Stimulated activated CD4-positive, alpha-beta T cell treated with anti-CD3 and anti-CD28 coated beads, Interleukin-1b, Interleukin-23, amount 100 ng/mL, for 24 hours (primary cell): Measurements from ENCODE around the gene INVS.
"Not testable (repeated sequence)": the region's sequence is repeated elsewhere in the genome, so short reads cannot be mapped to it uniquely, and the experiment has no call there.

ENCODE experiments used
- DNase-seq, 4 experiments: peaks; one replicate each; pipeline ENCODE4 v3.0.0-alpha.2; 2020; ENCODE audit warnings: low read depth in 4 of 4, low spot score in 1 of 4

Gene INVS

DNA sequence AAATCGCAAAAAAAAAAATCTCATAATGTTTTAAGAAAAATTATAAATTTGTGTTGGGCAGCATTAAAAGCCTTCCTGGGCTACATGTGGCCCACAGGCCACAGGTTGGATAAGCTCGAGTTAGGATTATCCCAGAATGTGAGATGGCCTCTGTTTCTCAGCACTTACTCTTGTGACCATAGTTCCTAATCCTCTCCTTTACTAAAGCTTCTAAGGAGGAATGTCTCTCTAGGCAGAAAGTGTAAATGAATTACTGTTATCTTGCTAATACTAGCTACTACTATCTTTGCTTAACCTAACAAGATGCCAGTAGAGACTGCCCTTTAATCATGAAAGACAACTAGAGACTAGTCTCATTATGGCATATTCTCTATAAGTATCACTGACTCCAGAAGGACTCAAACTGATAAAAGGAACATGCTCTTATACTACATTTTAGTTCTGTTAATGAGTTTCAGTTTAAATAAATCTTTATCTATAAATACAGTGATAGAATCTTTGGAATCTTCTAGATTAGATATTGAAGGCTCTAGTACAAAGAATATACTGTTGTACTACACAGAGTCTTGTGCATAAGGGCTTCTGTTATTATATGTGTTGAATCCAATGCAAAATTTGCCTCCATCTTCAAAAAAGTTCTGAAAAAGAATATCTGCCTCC lies 13.8 kb downstream of the INVS start:
- DNase-seq = no peak

DNA sequence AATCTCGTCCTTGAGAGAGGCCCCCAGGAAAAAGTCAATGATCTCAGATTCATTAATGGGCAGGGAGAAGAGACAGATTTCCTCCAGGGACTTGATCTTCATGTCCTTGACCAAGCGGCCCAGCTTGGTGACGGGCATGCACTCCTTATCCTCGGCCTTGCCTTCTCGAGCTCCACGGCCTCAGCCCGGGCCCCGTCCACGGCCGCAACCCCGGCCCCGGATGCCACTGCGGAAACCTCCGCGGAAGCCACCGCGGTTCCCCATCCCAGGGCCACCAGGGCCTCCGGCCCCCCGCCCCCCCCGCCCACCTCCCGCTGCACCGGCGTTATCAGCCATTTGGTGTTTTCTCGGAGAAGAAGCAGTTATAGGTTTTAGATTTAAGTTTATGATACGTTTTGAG lies 18.3 kb downstream of the INVS start:
- no peak for DNase-seq

DNA sequence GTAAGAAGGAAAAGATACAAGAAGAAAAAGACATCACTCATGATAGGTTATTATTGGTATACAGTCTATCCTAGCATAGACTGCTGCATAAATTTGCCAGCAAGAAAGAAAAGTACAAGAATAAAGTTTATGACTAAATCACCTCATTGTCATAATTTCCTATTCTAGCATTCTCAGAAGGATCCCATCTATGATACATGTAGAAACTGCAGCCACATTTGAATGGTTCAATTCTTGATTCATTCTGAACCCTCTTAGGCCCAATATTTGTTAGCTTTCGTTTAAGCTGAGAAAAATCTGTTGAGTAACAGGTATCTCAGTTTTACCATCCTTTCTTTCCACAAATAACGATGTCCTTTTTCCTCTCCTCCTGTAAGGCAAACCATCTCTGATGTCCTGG lies 21.2 kb downstream of the INVS start:
- no peak for DNase-seq

DNA sequence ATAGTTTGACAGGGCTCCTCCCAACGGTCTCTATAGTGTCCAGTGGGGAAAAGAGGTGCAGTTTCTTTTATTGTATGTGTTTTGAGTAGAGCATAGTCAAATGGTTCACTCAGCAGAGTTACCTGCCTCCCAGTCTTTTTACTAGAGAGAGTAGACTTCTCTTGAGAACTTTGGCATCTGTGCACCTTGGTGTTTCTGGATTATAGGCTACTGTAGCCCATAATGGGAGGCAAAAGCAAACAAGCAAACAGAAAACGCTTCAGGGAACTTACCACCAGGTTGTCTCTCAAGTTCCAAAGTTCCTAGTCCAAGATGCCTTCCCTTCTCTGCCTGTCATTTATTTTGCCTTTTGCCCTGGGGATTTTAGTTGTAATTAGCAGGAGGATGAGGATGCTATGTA lies 26.2 kb downstream of the INVS start:
- DNase-seq = no peak

DNA sequence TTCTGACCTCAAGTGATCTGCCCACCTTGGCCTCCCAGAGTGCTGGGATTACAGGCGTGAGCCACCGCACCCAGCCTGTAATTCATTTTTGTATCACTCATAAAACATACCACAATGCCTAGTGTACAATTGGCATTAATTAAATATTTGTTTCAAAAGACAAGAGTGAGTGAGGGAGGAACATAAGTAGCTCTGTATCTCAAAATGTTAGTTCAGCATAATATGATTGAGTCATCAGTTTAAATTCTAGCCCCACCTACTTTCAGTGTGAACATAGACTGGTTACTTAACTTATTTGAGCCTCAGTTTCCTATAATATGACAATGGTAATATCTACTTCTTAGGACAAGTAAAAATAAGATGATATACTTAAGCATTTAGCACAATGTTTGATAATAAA lies 26.9 kb downstream of the INVS start:
- no peak for DNase-seq

DNA sequence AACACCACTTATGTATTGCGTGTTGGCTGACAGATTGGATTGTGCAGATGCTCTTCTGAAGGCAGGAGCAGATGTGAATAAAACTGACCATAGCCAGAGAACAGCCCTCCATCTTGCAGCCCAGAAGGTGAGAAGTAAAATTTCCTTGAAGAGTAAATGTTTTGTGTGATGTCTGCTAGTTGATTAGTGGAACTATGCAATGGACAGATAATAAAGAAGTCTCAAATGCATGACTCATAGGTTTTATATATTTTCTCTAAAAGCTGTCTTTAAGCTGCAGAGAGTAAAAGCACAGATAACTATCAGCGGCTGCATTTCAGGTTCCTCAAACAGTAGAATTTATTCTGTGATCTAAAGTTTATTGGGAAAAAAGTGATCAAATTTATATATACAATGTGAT lies 27.4 kb downstream of the INVS start:
- DNase-seq = no peak

DNA sequence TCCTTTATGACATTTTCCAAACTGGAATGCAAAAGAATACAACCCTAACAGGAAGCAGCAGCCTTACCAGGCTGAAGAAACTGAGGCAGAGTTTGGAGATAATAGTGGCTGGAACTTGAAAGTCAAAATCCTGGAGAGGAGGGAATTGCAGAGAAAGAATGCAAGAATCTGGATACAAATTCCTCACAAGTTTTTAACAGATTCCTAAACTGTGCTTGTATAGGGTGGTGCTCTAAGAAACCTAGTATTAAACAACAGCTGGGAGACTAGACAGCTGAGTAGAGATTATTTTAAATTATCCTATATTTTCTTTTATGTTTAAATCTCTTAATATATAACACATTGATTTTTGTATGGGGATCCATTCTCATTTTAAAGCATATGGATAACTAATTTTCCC lies 30.7 kb downstream of the INVS start:
- DNase-seq = no peak

DNA sequence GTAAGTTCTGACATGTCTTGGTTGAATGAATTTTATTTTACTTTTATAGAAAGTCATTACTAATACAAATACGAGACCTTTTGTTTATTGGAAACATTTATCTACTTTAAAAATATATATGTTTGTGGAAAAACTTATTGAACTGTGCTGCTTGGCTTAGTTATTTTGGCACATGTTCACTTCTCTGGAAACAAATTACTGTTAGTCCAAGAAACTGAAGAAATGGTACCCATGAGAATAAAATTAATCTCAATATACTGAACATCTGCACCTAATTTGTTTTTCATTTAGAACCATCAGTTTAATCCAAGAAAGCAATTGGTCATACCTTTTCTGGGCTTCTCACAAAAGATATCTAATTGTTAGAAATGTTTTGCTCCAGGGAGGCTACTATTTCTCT lies 32.2 kb downstream of the INVS start:
- no peak for DNase-seq

DNA sequence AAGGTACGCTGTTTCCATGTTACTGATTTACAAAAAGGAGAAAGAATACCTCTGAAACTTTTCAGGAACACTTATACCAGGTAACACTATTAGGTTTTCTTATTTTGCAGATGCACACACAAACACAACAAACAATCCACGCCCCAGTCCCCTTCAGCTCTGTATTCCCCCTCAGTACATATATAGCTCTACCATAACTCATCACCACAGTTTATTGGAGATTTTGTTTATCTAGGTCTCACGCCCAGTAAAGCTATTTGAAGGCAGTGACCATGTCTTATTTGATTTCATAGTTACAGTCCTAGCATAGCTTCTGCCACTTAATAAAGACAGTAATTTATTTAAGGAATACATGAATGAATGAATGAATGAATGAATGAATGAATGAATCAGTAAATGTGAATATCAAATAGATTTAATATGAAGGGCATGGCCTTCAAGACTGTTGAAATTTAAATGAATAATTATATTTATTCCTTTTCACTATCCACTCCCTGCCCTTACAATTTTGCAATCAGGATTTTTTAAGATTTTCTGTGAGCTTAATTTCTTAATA lies 32.9 kb downstream of the INVS start:
- DNase-seq = no peak

DNA sequence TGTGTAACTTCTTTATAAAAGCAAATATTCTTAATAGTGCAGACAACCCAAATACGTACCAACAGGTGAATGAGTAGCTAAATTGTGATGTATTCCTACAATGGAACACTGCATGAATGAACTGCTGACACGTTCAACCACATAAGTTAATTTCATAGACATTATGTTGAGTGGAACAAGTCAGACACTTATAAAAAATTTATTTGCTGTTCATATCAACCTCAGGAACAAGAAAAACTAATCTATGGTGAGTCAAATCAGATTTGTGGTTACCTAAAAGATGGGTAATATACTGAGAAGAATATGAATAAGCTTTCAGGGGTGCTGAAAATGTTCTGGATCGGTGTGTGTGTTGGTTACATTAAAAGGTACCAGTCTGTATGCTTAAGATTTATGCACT lies 35.7 kb downstream of the INVS start:
- no peak for DNase-seq

DNA sequence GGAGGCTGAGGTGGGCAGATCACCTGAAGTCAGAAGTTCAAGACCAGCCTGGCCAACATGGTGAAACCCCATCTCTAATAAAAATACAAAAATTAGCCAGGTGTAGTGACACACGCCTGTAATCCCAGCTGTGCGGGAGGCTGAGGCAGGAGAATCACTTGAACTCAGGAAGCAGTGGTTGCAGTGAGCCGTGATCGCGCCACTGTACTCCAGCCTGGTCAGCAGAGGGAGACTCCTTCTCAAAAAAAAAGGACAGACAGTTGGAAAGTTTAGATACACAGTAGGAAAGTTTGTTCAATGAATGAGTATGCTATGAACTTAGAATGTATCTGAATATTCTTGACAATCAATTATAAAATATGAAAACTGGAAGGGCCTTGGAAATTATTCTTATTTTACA lies 37.8 kb downstream of the INVS start:
- DNase-seq = not testable (repeated sequence)

DNA sequence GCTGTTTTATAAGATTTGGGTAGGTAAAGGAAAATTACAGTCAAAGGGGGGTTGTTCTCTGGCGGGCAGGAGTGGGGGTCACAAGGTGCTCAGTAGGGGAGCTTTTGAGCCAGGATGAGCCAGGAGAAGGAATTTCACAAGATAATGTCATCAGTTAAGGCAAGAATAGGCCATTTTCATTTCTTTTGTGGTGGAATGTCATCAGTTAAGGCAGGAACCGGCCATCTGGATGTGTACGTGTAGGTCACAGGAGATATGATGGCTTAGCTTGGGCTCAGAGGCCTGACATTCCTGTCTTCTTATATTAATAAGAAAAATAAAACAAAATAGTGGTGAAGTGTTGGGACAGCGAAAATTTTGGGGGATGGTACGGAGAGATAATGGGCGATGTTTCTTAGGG lies 41.3 kb downstream of the INVS start:
- not testable (repeated sequence) for DNase-seq

DNA sequence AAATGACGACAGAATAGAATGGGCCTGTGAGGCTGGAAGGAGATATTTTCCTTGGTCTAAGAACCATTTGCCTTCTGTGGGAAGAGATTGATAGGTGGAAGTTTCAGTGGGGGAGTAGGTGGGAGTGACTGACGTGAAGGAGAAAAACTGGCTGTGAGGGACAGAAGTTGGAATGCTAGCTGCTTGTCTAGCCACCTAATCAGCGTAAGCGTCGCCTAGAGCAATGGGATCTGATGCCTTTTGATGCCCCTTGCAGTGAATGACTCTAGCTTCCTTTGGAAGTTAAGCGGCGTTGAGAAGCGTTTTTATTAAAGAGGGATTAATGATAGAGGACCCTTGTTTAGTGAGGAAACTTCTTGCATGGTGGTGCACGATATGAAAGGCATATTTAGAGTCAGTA lies 42.8 kb downstream of the INVS start:
- DNase-seq = not testable (repeated sequence)

DNA sequence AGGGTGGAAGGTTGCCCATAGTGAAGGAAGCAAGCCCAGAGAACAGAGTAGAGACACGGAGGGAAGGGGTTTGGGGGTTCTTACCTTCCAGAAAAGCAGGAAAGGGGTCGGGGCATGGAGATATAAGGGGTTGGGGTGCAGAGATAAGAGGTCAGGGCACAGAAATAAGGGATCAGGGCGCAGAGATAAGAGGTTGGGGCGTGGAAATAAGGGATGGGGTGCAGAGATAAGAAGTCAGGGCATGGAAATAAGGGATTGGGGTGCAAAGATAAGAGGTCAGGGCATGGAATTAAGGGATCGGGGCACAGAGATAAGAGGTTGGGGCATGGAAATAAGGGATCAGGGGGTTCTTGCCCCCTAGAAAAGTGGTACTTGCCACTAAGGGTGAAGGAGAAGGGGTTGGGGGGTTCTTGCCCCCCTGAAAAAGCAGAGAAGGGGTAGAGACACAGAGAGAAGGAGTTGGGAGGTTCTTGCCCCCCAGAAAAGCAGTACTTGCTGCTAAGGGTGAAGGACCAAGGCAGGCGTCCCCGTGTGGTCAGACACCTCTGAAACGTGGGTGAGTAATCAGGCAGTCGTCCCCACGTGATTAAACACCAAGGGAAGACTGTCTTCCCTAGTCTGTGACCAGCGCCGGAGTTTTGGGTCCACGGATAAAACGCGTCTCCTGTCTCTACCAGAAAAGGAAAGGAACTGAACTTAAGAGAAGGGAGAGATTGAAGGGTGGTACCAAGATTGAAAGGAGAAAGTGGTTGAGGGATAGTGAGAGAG lies 46.3 kb downstream of the INVS start:
- not testable (repeated sequence) for DNase-seq

DNA sequence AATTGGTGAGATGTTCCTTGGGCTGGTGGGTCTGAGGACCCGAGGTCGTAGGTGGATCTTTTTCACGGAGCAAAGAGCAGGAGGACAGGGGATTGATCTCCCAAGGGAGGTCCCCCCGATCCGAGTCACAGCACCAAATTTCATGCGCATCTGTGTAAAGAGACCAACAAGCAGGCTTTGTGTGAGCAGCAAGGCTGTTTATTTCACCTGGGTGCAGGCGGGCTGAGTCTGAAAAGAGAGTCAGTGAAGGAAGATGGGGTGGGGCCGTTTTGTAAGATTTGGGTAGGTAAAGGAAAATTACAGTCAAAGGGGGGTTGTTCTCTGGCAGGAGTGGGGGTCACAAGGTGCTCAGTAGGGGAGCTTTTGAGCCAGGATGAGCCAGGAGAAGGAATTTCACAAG lies 46.9 kb downstream of the INVS start:
- not testable (repeated sequence) for DNase-seq

DNA sequence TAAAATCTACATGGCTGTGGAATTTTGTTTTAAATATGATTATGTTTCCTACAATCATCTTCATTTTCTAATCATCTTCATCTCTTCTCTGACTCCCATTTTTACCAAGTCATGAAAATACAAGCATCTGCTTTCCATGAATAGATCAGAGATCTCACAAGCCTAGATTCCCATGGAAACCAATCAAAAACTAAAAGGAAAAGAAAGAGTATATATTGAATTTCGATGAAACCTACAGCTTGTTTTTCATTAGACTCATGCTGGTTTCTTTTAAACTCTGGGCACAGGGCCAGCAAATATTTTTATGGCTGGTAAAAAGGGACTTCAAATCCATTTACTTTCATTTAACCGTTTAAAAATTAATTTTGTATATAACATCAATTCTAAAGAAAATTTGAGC lies 51.2 kb downstream of the INVS start:
- no peak for DNase-seq

DNA sequence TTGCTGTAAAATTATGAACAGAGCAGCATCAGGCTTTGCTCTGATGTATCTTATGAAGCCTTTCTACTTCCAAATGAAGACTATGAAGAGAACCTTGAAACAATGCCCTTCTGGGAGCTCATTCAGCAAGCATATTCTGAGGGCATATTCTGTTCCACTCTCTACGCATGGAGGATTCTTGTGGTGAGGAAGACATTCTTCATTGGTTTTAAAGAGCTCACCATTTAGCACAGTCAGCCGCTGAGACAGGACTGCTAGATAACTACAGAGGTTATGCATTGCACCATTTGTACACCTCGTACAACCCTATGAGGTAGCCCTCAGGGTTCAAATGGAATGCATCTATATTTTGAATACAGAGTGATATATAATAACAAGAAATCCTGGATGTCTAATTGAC lies 61.0 kb downstream of the INVS start:
- DNase-seq = no peak

DNA sequence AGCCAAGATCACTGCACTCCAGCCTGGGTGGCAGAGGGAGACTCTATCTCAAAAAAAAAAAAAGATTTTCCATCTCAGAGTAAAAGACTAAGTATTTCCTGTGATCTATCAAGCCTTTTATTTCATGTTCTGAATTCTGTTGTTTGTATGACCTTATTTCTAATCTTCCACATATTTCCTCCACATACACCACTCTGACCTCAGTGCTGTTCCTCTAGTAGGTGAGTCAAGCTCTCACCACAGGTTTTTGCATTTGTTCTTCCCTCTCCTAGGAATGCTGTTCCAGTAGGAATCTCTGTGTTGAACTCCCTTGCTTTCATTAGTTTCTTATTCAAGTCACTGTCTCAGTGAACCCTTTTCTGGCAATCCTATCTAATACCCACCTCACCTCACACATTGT lies 68.1 kb downstream of the INVS start:
- no peak for DNase-seq

DNA sequence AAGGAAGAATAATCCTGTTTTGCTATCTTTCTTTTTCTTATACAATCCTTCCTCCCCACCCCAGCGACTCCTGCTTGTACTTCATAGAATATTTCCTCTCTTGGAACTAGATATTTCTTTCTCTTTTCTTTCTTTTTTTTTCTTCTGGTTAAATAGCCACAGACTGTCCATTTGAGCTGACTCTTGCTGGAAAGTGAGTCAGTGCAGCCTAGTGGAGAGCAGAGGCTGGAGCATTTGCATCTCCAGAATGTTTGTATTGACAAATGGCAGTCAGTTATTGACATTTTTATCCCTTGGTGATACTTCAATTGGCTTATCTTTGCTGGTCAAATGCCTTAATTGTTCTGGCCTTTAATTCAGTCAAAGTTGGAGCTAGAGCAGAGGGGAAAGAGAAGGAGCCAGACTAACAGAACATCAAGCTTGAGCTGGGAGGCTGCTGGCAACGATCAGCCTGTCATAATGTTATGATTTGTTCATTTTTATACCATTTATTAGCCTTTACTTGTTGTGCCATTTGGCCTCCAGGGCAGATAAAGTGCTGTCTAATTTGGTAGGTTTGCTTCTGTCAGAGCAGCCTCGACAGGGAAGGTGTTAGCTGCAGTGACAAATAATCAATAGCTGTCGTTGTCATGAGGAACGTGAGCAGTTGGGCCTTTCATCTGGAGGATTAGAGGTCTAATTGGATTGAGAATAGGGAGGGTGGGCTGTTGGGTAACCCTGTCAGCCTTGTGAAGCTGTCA lies 69.0 kb downstream of the INVS start:
- DNase-seq = no peak

DNA sequence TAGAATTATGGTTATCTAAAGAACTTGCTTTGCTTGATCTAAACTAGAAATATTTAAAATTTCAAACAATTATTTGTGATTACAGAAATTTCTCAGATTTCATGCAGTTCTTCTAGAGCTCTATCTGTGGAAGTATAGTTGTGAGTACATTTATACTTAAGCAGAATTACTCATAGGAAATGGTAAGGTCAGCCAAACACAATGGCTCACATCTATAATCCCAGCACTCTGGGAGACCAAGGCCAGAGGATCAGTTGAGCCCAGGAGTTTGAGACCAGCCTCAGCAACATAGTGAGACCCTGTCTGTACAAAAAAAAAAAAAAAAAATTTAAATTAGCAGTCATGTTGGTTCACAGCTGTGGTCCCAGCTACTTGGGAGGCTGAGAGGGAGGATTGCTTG lies 71.0 kb downstream of the INVS start:
- no peak for DNase-seq

DNA sequence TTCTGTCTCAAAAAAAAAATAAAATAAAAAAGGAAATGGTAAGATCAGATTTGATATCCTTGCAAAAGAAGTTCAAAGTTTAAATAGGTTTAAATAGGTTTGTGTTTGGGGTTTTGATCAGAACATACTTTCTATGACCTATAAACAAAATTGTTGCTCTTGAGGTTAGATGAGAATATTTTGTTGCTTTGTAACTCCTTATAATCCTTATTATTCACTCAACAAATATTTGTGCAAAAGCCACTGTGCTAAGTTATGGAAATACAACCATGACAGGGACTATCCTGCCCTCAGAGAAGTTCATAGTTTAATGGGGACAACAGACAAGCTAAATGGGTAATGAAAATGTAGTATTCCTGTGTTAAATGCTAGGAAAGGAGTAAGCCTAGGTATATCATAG lies 71.5 kb downstream of the INVS start:
- DNase-seq = no peak

DNA sequence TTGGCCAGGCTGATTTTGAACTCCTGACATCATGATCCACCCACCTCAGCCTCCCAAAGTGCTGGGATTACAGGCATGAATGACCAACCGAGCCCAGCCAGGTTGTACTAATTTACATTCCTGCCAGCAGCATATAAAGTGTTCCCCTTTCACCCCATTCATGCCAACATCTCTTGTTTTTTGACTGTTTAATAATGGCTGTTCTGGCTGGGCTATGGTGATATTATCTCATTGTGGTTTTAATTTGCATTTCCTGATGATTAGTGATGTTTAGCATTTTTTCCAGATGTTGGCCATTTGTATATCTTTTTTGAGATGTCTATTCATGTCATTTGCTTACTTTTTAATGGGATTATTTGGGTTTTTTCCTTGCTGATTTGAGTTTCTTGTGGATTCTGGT lies 87.3 kb downstream of the INVS start:
- no peak for DNase-seq
